Cardiac muscle cell (in vitro differentiated cells and primary cell): Measurements from ENCODE around the gene STX8. TPM values are rescaled to one million over a fixed set of nuclear protein-coding genes. Genes with fewer than 3 reads are reported as not detected.

Source experiments
- DNase-seq, 2 donors: peaks; one replicate each; pipeline versions ENCODE4 v3.0.0 to v3.0.0-alpha.2; 2010 to 2017; ENCODE audit warnings: low read depth in 1 of 2, low spot score in 1 of 2
- H3K27ac ChIP-seq: fragments of 200-600 bp; sonication (generic); 2 replicates; pipeline ENCODE4 v1.5.1; 2016
- H3K27me3 ChIP-seq: fragments of 200-600 bp; sonication (generic); 2 replicates; pipeline ENCODE4 v1.6.0; 2016; ENCODE audit warnings: control low read depth
- H3K36me3 ChIP-seq: fragments of 200-600 bp; sonication (generic); 2 replicates; pipeline ENCODE4 v1.5.1; 2016; ENCODE audit warnings: control low read depth
- H3K4me1 ChIP-seq: fragments of 200-600 bp; sonication (generic); 2 replicates; pipeline ENCODE4 v1.8.1; 2017; ENCODE audit warnings: low read depth, mild to moderate bottlenecking, mixed run types
- H3K4me3 ChIP-seq: fragments of 200-600 bp; sonication (generic); 2 replicates; pipeline ENCODE4 v1.5.1; 2016; ENCODE audit warnings: mild to moderate bottlenecking
- H3K9me3 ChIP-seq: fragments of 200-600 bp; sonication (generic); 2 replicates; pipeline ENCODE4 v1.5.1; 2017; ENCODE audit warnings: low read depth, mild to moderate bottlenecking, control low read depth
- polyA plus RNA-seq: library from polyadenylated mRNA; unstranded; fragments of >200 nt; fragmentation: Nextera tagmentation; extraction: Ambion mirVana; gene quantifications from 2 replicates; pipeline ENCODE4 v1.2.1, GENCODE V29; 2016
- total RNA-seq: library from RNA; depleted of rRNA; stranded (reverse); fragments of >200 nt; gene quantifications from 2 replicates; pipeline ENCODE4 v1.2.3, GENCODE V29; 2016
- TF ChIP-seq, protein P1 (sequence below): IDR thresholded peaks from 2 replicates; pipeline ENCODE4 v1.5.1; 2012; ENCODE audit warnings: low read depth, mild to moderate bottlenecking, low read length

STX8 gene
- total and polyA plus RNA-seq, 2 experiments from 2014 or later = 46.9 to 95.2 TPM

- DNase-seq = no peak
- TF ChIP-seq, protein P1, sequence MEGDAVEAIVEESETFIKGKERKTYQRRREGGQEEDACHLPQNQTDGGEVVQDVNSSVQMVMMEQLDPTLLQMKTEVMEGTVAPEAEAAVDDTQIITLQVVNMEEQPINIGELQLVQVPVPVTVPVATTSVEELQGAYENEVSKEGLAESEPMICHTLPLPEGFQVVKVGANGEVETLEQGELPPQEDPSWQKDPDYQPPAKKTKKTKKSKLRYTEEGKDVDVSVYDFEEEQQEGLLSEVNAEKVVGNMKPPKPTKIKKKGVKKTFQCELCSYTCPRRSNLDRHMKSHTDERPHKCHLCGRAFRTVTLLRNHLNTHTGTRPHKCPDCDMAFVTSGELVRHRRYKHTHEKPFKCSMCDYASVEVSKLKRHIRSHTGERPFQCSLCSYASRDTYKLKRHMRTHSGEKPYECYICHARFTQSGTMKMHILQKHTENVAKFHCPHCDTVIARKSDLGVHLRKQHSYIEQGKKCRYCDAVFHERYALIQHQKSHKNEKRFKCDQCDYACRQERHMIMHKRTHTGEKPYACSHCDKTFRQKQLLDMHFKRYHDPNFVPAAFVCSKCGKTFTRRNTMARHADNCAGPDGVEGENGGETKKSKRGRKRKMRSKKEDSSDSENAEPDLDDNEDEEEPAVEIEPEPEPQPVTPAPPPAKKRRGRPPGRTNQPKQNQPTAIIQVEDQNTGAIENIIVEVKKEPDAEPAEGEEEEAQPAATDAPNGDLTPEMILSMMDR = no peak
- no peaks in the 10 kb centered on the region for H3K4me1 ChIP-seq
- H3K36me3 ChIP-seq = no peaks in the 10 kb centered on the region
- no peaks in the 10 kb centered on the region for H3K27me3 ChIP-seq
- no peaks in the 10 kb centered on the region for H3K9me3 ChIP-seq
- no peak overlapping the region for H3K27ac ChIP-seq
- H3K4me3 ChIP-seq = no peak overlapping the region
These were observed 155.6 kb downstream of the STX8 start for GRCh38 chr17:9419932-9420453.

GRCh38 chr17:9414471-9414870 is 161.1 kb downstream of the STX8 start:
- no peak for DNase-seq
- Histone ChIP-seq H3K9me3 (no peaks in the 10 kb centered on the region), H3K27me3 (no peaks in the 10 kb centered on the region), H3K4me3 (no peak overlapping the region), H3K36me3 (no peaks in the 10 kb centered on the region), H3K4me1 (no peaks in the 10 kb centered on the region), H3K27ac (no peak overlapping the region)
- TF ChIP-seq, protein P1 = no peak

DNA sequence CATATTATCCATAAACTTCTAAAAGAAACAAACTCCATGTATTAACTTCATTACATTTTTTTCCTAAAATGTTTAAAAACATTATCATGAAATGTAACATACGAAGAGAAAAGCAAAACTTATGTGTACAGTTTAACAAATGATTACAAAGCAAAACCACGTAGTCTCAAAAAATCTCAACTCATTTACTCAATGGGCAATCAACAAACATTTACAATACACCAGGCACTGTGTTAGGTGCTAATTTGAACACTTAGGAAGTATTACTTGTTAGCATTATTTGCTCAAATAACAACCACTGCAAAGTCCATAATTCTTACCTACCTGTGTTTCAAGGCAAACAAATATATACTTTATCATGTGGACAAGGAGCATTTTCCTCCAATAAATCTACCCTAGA is 164.9 kb downstream of the STX8 start:
- Histone ChIP-seq H3K4me1 (no peaks in the 10 kb centered on the region), H3K9me3 (no peaks in the 10 kb centered on the region), H3K36me3 (no peaks in the 10 kb centered on the region), H3K4me3 (no peak overlapping the region), H3K27ac (no peak overlapping the region), H3K27me3 (no peaks in the 10 kb centered on the region)
- TF ChIP-seq, protein P1 = no peak
- DNase-seq = no peak

- Histone ChIP-seq H3K4me3 (no peak overlapping the region), H3K27ac (no peak overlapping the region), H3K27me3 (no peaks in the 10 kb centered on the region), H3K4me1 (no peaks in the 10 kb centered on the region), H3K9me3 (no peaks in the 10 kb centered on the region), H3K36me3 (no peaks in the 10 kb centered on the region)
- TF ChIP-seq, protein P1 = no peak
- no peak for DNase-seq
These were observed 165.3 kb downstream of the STX8 start for GRCh38 chr17:9410301-9410700.

DNA sequence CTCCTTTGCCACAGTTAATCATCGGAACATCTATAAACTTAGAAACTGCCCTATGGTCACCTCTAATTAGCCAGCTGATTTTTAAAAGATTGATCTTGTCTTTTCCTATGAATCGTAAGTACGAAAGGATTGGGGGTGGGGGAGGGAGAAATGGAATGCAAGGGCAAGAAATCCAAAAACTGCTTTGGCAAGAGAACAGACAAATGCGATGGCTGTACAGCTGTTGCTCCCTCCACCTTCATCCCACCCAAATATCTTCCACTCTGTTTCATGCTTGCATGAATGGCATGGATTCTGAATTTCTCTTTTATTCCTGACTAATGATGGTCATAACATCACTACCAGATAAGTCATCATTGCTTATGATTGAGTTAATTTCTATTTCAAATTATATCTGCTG is 165.7 kb downstream of the STX8 start:
- no peaks in the 10 kb centered on the region for H3K4me1 ChIP-seq
- no peaks in the 10 kb centered on the region for H3K9me3 ChIP-seq
- no peaks in the 10 kb centered on the region for H3K27me3 ChIP-seq
- no peak for DNase-seq
- TF ChIP-seq, protein P1 = no peak
- H3K4me3 ChIP-seq = no peak overlapping the region
- no peak overlapping the region for H3K27ac ChIP-seq
- no peaks in the 10 kb centered on the region for H3K36me3 ChIP-seq
